ENCODE data around the gene MT2A.

MT2A gene

GRCh38 chr16:56641166-56641565 lies 32.8 kb downstream of the MT2A start:
- no peak for DNase-seq

DNA sequence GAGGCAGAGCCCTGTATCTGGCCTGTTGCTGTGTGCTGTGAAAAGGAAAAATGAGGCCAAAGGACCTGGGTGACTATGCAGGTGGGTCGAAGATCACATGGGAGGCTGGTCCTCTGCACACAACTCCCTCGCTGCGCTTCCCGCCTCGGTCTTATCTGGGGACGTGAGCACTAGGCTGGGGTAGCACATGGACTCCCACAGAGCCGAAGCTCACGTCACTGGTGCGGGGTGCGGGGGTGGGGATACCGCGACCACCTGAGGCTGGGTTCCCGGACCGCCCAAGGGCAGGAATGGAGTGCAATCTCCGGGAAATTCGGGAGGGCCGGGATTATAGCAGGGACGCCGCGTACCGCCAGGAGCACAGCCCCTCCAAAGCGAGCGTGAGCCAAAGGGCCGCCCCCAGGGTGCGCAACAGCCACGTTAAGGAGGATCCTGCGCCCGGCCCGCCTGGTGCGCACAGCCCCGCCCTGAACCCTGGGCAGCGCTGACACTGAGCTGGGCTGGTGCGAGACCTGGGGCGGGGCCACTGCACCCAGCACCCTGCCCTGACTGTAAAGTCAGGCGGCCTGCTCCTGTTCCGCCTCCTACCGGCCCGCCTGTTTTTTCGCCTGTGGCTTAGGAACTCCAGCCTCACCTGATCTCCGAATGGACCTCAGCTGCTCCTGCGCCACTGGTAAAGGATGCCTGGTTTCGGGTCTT lies 34.8 kb downstream of the MT2A start:
- DNase-seq: peak; percentile 74

DNA sequence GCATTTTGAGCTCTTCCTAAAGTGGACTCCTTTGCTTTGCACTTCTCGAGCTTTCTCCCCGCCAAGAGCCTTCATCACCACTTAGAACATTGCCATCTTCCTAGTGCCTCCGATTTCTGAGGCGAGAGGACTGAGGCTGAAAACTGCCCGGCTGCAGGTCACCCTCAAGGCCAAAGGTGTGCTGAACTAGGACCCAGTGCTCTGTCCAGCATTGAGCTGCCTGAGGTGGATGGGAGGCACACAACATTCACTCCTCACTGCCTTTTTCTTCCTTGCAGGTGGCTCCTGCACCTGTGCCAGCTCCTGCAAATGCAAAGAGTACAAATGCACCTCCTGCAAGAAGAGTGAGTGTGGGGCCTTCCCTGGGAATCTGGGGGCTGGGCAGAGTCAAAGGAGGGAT lies 35.4 kb downstream of the MT2A start:
- no peak for DNase-seq

- DNase-seq: no peak
Measured at GRCh38 chr16:56645311-56645710, 36.9 kb downstream of the MT2A start.

- DNase-seq: no peak
Measured at GRCh38 chr16:56645838-56646237, 37.5 kb downstream of the MT2A start.

DNA sequence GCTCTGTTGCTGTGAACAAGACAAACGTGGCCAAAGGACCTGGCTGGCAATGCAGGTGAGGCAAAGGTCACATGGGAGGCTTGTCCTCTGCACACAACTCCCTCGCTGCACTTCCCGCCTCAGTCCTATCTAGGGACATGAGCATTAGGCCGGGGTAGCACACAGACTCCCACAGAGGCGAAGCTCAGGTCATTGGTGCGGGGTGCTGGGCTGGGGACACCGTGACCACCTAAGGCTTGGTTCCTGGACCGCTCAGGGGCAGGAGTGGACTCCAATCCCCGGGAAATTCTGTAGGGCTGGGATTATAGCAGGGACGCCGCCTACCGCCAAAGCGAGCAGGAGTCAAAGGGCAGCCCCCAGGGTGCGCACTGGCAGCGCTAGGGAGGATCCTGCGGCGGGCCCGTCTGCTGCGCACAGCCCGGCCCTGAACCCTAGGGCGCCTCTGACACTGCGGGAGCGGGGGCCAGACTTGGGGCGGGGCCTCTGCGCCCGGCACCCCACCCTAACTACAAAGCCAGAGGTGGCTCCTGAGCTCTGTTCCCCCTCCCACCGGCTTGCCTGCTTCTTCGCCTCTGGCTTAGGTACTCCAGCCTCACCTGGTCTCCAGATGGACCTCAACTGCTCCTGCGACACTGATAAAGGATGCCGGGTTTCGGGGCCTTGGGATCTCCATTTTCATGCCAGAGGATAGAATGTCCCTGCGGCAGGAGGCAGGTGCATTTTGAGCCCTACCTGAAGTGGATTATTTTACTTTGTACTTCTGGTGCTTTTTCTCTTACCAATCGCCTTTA lies 39.5 kb downstream of the MT2A start:
- DNase-seq: no peak

GRCh38 chr16:56649271-56649670 lies 40.9 kb downstream of the MT2A start:
- DNase-seq: no peak

- DNase-seq: no peak
Measured at GRCh38 chr16:56649820-56650219, 41.4 kb downstream of the MT2A start.

DNA sequence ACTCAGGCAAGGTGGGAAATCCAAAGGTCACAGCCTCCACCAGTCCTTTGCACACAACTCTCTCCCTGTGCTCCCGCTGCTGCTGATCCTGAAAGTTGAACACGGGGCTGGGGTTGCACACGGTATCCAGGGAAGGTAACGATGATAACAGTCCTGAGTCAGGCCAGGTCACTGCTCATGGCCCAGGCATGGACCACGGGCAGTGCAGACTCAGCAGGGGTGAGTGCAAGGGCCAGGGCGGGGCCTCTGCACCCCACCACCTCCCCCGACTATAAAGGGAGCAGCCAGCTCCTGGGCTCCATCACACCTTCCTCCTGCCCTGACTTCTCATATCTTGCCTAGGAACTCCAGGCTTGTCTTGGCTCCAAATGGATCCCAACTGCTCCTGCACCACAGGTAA lies 43.2 kb downstream of the MT2A start, which contains the start of gene MT1B:
Gene MT1B, plus strand, starts transcription at position 301 of the 400 bp plus-strand sequence. Its CDS starts 68 bp downstream, at position 369.
- DNase-seq: no peak

DNA sequence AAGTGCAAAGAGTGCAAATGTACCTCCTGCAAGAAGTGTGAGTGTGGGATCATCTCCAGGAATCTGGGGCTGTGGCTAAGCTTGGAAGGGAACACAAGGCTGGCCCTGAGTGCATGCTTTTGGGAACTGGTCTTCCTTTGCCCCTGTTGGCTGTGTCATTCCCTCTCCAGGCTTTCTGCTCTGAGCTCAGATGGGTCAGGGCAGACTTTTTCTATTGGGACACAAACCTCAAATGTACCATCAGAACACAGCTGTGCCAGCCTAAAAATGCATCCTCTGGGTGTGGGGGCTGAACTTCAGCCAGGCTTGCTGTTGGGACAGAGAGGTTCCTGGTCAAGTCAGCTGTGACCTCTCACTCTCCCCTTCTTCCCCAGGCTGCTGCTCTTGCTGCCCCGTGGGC lies 44.2 kb downstream of the MT2A start:
- no peak for DNase-seq

GRCh38 chr16:56653218-56653617 lies 44.8 kb downstream of the MT2A start:
- DNase-seq: no peak

DNA sequence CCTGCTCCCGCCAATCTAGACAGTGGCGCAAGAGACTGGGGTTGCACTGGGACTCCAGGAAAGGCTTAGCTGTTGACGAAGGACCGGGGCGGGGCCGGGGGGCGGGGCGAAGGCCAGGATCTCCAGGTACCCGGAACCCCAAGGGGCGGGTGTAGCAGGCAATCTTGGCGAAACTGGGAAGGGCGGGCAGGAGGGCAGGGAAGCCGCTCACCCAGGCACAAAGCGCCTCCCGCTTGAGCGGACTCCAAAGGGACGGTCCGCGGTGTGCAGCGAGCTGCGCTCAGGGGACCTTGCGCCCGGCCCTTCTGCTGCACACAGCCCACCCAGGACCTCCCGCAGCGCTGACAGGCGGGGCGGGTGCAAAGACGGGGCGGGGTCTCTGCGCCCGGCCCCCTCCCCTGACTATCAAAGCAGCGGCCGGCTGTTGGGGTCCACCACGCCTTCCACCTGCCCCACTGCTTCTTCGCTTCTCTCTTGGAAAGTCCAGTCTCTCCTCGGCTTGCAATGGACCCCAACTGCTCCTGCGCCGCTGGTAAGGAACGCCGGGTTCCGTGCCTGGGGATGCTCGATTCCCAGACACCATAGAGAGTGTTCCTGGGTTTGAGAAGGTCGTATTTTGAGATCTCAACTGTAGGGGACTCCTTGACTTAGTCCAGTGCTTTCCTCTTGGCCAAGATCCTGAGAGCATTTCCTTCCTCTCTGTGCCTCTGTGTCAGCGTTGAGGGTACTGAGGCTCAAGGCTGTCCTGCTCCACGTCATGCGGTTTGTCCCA lies 49.4 kb downstream of the MT2A start, which contains the start of gene MT1F:
Gene MT1F, plus strand, starts transcription at position 405 of the 772 bp plus-strand sequence. Its CDS starts 100 bp downstream, at position 505.
- DNase-seq: peak; percentile 46

- no peak for DNase-seq
Measured at GRCh38 chr16:56658327-56658875, 50.0 kb downstream of the MT2A start.
